SK-N-SH (cell line): Measurements from ENCODE around the gene PLOD1. TPM values are rescaled to one million over a fixed set of nuclear protein-coding genes. Genes with fewer than 3 reads are reported as not detected.

Experiments
- CTCF ChIA-PET: fragments of 300-600, 350-600 bp; formaldehyde crosslinking; extraction: SDS; loops from one replicate; lab custom pipeline; 2021; lab: Yijun Ruan, JAX
- POLR2A ChIA-PET: fragments of 350-600 bp; sonication (Branson Sonifier 250); formaldehyde crosslinking; extraction: SDS; loops from one replicate; lab custom pipeline; 2020; ENCODE audit warnings: antibody characterized with exemption, inconsistent platforms; lab: Yijun Ruan, JAX
- DNase-seq: peaks from one replicate; pipeline ENCODE4 v3.0.0; 2012
- H2AFZ ChIP-seq: fragments of 200-600 bp; sonication (generic); 2 replicates; pipeline ENCODE4 v1.8.1; 2016; ENCODE audit warnings: antibody characterized with exemption, mild to moderate bottlenecking, low read depth
- H3F3A ChIP-seq: fragments of 200-600 bp; sonication (generic); replicated peaks from 2 replicates; pipeline ENCODE3; 2016; ENCODE audit warnings: antibody characterized with exemption, mild to moderate bottlenecking; ENCODE audit not compliant: insufficient read depth
- H3K27ac ChIP-seq, 2 experiments: fragments of 200-500 bp in 1 of 2; fragments of 200-600 bp in 1 of 2; sonication (Bioruptor generic) in 1 of 2; sonication (generic), shearing (Covaris generic) in 1 of 2; 2 replicates each; pipeline versions ENCODE4 v1.5.1 to v1.6.1; 2014 to 2016; ENCODE audit warnings: low read depth in 2 of 2, inconsistent platforms in 1 of 2, low read length in 1 of 2, mild to moderate bottlenecking in 1 of 2, mixed read lengths in 1 of 2
- H3K27me3 ChIP-seq: fragments of 200-600 bp; sonication (generic), shearing (Covaris generic); 2 replicates; pipeline ENCODE4 v1.6.1; 2016; ENCODE audit warnings: mixed run types; ENCODE audit not compliant: insufficient read depth
- H3K36me3 ChIP-seq, 2 experiments: fragments of 200-500 bp in 1 of 2; fragments of 200-600 bp in 1 of 2; sonication (Bioruptor generic) in 1 of 2; sonication (generic) in 1 of 2; replicated peaks in 1 of 2; 2 replicates each; pipeline versions ENCODE3 to v1.5.1; 2014 to 2016; ENCODE audit warnings: low read length in 1 of 2, mild to moderate bottlenecking in 1 of 2; ENCODE audit not compliant: insufficient read depth in 2 of 2, control insufficient read depth in 1 of 2
- H3K4me1 ChIP-seq, 2 experiments: fragments of 200-500 bp in 1 of 2; fragments of 200-600 bp in 1 of 2; sonication (Bioruptor generic) in 1 of 2; sonication (generic), shearing (Covaris generic) in 1 of 2; 2 replicates each; pipeline versions ENCODE4 v1.5.1 to v1.6.1; 2014 to 2016; ENCODE audit warnings: low read depth in 1 of 2, low read length in 1 of 2, mixed run types in 1 of 2; ENCODE audit not compliant: insufficient read depth in 2 of 2, control insufficient read depth in 1 of 2
- H3K4me2 ChIP-seq: fragments of 200-600 bp; sonication (generic), shearing (Covaris generic); 2 replicates; pipeline ENCODE4 v1.6.1; 2017; ENCODE audit warnings: mixed run types
- H3K4me3 ChIP-seq, 2 experiments: fragments of 200-500 bp in 1 of 2; fragments of 200-600 bp in 1 of 2; sonication (Bioruptor generic) in 1 of 2; sonication (generic), shearing (Covaris generic) in 1 of 2; 2 replicates each; pipeline versions ENCODE4 v1.5.1 to v1.8.1; 2014 to 2016; ENCODE audit warnings: low read depth in 2 of 2, inconsistent platforms in 1 of 2, low read length in 1 of 2, mild to moderate bottlenecking in 1 of 2, mixed read lengths in 1 of 2, moderate library complexity in 1 of 2
- H3K79me2 ChIP-seq: fragments of 200-600 bp; sonication (generic); 2 replicates; pipeline ENCODE4 v1.8.1; 2017; ENCODE audit warnings: mild to moderate bottlenecking; ENCODE audit not compliant: insufficient read depth
- H3K9ac ChIP-seq: fragments of 200-600 bp; sonication (generic); 2 replicates; pipeline ENCODE4 v1.6.1; 2017; ENCODE audit warnings: mixed run types
- H3K9me2 ChIP-seq: fragments of 200-600 bp; sonication (generic); 2 replicates; pipeline ENCODE4 v1.6.1; 2017; ENCODE audit warnings: mixed run types
- H3K9me3 ChIP-seq: fragments of 200-600 bp; sonication (generic); 2 replicates; pipeline ENCODE4 v1.6.1; 2017; ENCODE audit warnings: mixed run types, mild to moderate bottlenecking, moderate library complexity
- H4K20me1 ChIP-seq: fragments of 200-600 bp; sonication (generic); 2 replicates; pipeline ENCODE4 v1.6.1; 2017; ENCODE audit warnings: mild to moderate bottlenecking, mixed run types; ENCODE audit not compliant: insufficient read depth
- CTCF ChIP-seq: fragments of 200-600 bp; sonication (generic); IDR thresholded peaks from 2 replicates; pipeline ENCODE4 v1.6.1; 2017; ENCODE audit warnings: antibody characterized with exemption, mild to moderate bottlenecking, moderate library complexity
- ELF1 ChIP-seq: IDR thresholded peaks from 2 replicates; pipeline ENCODE4 v1.4.0; 2012
- EP300 ChIP-seq, 2 experiments: IDR thresholded peaks; 2 replicates each; pipeline versions ENCODE4 v1.4.0 to v1.6.1; 2012; ENCODE audit warnings: borderline replicate concordance in 1 of 2, low read depth in 1 of 2, low read length in 1 of 2
- FOSL2 ChIP-seq: IDR thresholded peaks from 2 replicates; pipeline ENCODE4 v1.4.0; 2012; ENCODE audit warnings: low read depth, mild to moderate bottlenecking, moderate library complexity, borderline replicate concordance
- FOXM1 ChIP-seq: IDR thresholded peaks from 2 replicates; pipeline ENCODE4 v1.4.0; 2012; ENCODE audit warnings: low read depth, mild to moderate bottlenecking
- GABPA ChIP-seq: IDR thresholded peaks from 2 replicates; pipeline ENCODE4 v1.4.0; 2012; ENCODE audit warnings: low read depth, mild to moderate bottlenecking
- JUND ChIP-seq: IDR thresholded peaks from 2 replicates; pipeline ENCODE4 v1.4.0; 2012
- MEF2A ChIP-seq: IDR thresholded peaks from 2 replicates; pipeline ENCODE4 v1.4.0; 2012; ENCODE audit warnings: low read depth, borderline replicate concordance
- MXI1 ChIP-seq: IDR thresholded peaks from 2 replicates; pipeline ENCODE4 v1.6.1; 2012; ENCODE audit warnings: mild to moderate bottlenecking, low read depth, low read length, improper control_type of control experiment
- NFIC ChIP-seq: IDR thresholded peaks from 2 replicates; pipeline ENCODE4 v1.4.0; 2012; ENCODE audit warnings: borderline replicate concordance
- NRF1 ChIP-seq: IDR thresholded peaks from 2 replicates; pipeline ENCODE4 v1.6.1; 2012; ENCODE audit warnings: low read depth, mild to moderate bottlenecking, low read length
- RCOR1 ChIP-seq: fragments of 150-350 bp; IDR thresholded peaks from 2 replicates; pipeline ENCODE4 v1.6.1; 2017; ENCODE audit warnings: antibody characterized with exemption, low read length
- SIN3A ChIP-seq: IDR thresholded peaks from 2 replicates; pipeline ENCODE4 v1.6.1; 2012; ENCODE audit warnings: low read depth, mild to moderate bottlenecking, low read length, moderate library complexity, borderline replicate concordance
- TEAD4 ChIP-seq: IDR thresholded peaks from 2 replicates; pipeline ENCODE4 v1.4.0; 2012; ENCODE audit warnings: mild to moderate bottlenecking, borderline replicate concordance; ENCODE audit not compliant: insufficient read depth
- USF2 ChIP-seq: fragments of 150-350 bp; IDR thresholded peaks from 2 replicates; pipeline ENCODE4 v1.6.1; 2017; ENCODE audit warnings: antibody characterized with exemption, low read length, low read depth, borderline replicate concordance
- ZBTB33 ChIP-seq: IDR thresholded peaks from 2 replicates; pipeline ENCODE4 v1.4.0; 2012; ENCODE audit warnings: low read depth, borderline replicate concordance
- WGBS: methylation state at CpG from one replicate; pipeline ENCODE4 v1.1.6; 2017; ENCODE audit warnings: low lambda C conversion rate; 5-methylcytosine and 5-hydroxymethylcytosine counted together
- polyA plus RNA-seq, 3 experiments: library from polyadenylated mRNA; depleted of rRNA; stranded (reverse); fragments of >200 nt; gene quantifications; 2 replicates each; pipeline ENCODE4 v1.2.3, GENCODE V29; 2012

Gene PLOD1
- polyA plus RNA-seq, 1 of the 3 experiments (the other 2 are of a cell fraction): 257 TPM

GRCh38 chr1:11888206-11888876 lies 46.2 kb upstream of the PLOD1 start:
- no peaks in the 10 kb centered on the region for H4K20me1 ChIP-seq
- no peak overlapping the region for H2AFZ ChIP-seq
- peaks cover 0 to 11% of the 10 kb centered on the region in 2 experiments; a peak in 1 of 4 replicates for H3K4me1 ChIP-seq
- H3F3A ChIP-seq: no peaks in the 10 kb centered on the region
- no peaks in the 10 kb centered on the region for H3K79me2 ChIP-seq
- WGBS: 65% methylated on average over 11 of the region's 15 CpGs
- no peaks in the 10 kb centered on the region for H3K9me2 ChIP-seq
- H3K9ac ChIP-seq: no peak overlapping the region
- TF ChIP-seq TEAD4: no peak
- no peak for TF ChIP-seq MXI1
- TF ChIP-seq ZBTB33: no peak
- no peak for TF ChIP-seq SIN3A
- TF ChIP-seq FOXM1: no peak
- no peak for TF ChIP-seq NRF1
- TF ChIP-seq MEF2A: no peak
- TF ChIP-seq JUND: no peak
- no peak for TF ChIP-seq ELF1
- H3K9me3 ChIP-seq: no peaks in the 10 kb centered on the region
- H3K4me2 ChIP-seq: no peak overlapping the region
- no peak for DNase-seq
- CTCF ChIA-PET: interaction anchor here (1.1 to 5.3 kb wide), 3 partner anchors 19 to 236 kb away, joined by 3 to 48 read pairs (median 7); no protein-coding TSS in a partner anchor
- no peak overlapping the region for H3K27ac ChIP-seq
- 0 out of 2 replicates have a peak, but pooled peaks cover 6% of the 10 kb centered on the region for H3K27me3 ChIP-seq
- no peak overlapping the region for H3K4me3 ChIP-seq
- no peaks in the 10 kb centered on the region for H3K36me3 ChIP-seq
- POLR2A ChIA-PET: interaction anchor here (1.0 to 1.1 kb wide), 2 partner anchors 20 to 46 kb away, joined by 3 read pairs; no protein-coding TSS in a partner anchor

- no peaks in the 10 kb centered on the region for H3K36me3 ChIP-seq
- H3K27me3 ChIP-seq: 0 out of 2 replicates have a peak, but pooled peaks cover 6% of the 10 kb centered on the region
- H2AFZ ChIP-seq: no peak overlapping the region
- peaks cover 0 to 8% of the 10 kb centered on the region in 2 experiments; a peak in 1 of 4 replicates for H3K4me1 ChIP-seq
- no peak for TF ChIP-seq ZBTB33
- TF ChIP-seq TEAD4: no peak
- TF ChIP-seq GABPA: no peak
- TF ChIP-seq EP300 (IDR thresholded peaks at IDR 0.05; ENCODE audit: borderline replicate concordance in 1 of 2, low read depth in 1 of 2, low read length in 1 of 2): no peak
- no peak for TF ChIP-seq SIN3A
- no peak for TF ChIP-seq NFIC
- no peak for TF ChIP-seq CTCF
- TF ChIP-seq USF2: no peak
- TF ChIP-seq RCOR1: no peak
- no peak for TF ChIP-seq FOSL2
- TF ChIP-seq, all 33 proteins: peak for 0
- Histone ChIP-seq H3K27ac (no peak overlapping the region), H3K4me2 (no peak overlapping the region), H3K9me3 (no peaks in the 10 kb centered on the region), H3K9me2 (no peaks in the 10 kb centered on the region), H3K4me3 (no peak overlapping the region), H3K79me2 (no peaks in the 10 kb centered on the region), H4K20me1 (no peaks in the 10 kb centered on the region), H3K9ac (no peak overlapping the region), H3F3A (no peaks in the 10 kb centered on the region)
- DNase-seq: no peak
- 10% methylated on average over 2 of the region's 3 CpGs for WGBS
- ChIA-PET POLR2A (interaction anchor here (1.0 kb wide), 1 partner anchor 20 kb away, joined by 3 read pairs; no protein-coding TSS in a partner anchor), CTCF (interaction anchor here (1.1 to 5.3 kb wide), 2 partner anchors 49 to 236 kb away, joined by 3 to 48 read pairs; no protein-coding TSS in a partner anchor)
Observed at GRCh38 chr1:11888877-11889208, 45.7 kb upstream of the PLOD1 start.
